IPS-NIHi11 (cell line): ENCODE results near the gene IFIT1.
"Not testable (repeated sequence)": the region's sequence is repeated elsewhere in the genome, so short reads cannot be mapped to it uniquely, and the experiment has no call there.

Experiments
- DNase-seq: peaks from one replicate; pipeline ENCODE4 v3.0.0; 2012; ENCODE audit warnings: mixed read lengths, low spot score

IFIT1 gene

DNA sequence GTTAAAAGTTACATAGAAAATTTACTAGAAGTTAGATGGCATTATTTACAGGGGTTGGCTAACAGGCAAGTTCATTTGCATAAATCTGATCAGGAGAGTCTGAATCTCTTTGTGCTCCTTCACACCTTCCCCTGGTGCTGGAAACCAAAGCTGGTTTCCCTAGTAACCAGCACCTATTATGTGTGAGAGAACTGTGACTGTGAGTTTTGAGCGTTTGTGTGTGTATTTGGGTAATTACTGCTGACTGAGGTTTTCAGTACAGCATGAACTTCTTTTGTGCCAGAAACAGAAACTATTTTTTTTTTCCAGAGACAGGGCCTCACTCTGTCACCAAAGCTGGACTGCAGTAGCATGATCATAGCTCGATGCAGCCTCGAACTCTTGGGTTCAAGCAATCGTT lies 24.9 kb upstream of the IFIT1 start:
- DNase-seq = no peak

DNA sequence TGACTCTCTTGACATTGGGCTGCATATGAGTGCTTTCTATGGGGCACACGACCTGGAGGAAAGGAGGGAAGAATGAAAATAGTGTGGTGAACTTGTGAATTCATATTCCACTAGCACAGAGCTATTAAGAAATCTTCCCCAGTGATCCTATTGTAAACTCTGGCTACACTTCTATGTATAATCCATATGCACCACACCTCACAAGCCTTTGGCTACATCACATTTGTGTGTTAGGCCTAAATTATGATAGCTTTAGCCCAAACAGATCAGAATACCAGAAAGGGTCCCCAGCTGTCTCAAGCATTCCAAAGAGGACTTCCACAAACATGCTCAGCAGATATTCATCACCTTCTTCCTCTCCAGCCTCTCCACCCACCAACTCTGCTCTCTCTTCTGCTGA lies 24.3 kb upstream of the IFIT1 start:
- no peak for DNase-seq

DNA sequence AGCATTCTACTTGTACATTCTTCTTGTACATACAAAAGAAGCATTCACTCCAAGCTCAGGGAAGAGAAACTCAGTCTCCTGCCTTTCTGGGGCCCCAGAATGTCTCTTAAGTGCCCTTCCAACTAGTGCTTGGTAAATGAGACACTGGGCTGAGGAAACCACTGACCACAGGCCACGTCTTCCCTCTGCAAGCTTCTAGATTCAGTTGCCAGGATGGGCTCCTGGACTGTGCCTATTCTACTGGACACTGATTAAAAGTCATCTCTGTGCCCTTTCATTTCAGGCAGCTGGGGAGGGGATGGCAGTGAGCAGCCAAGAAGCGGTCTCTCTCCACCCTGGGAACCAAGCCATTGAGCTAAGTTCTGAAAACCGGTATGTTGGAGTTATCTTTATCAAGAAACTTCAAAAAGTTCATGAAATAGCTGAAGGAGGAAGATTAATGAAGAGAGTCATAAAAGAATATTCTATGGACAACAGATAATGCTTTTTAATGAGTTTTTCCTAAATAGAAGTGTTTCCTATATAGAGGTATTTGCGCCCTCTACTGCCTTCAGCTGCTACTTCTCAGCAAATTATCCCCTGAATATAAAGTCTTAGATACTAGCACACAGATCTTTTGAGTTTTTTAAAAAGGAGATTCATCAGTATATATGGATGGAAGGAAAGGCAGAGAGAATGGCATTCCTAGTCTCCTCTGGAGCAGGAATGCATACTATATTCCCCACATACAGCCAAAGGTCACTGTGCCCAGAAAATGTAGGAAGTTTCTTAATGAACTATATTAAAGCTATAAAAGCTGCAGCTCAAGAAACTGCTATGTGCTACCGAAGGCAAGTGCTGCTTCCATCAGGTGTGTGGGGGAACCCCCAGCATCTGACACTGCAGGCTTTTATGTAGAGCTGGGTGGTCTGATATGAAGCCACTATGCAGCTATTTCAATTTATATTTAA lies 23.0 kb upstream of the IFIT1 start:
- DNase-seq = no peak

DNA sequence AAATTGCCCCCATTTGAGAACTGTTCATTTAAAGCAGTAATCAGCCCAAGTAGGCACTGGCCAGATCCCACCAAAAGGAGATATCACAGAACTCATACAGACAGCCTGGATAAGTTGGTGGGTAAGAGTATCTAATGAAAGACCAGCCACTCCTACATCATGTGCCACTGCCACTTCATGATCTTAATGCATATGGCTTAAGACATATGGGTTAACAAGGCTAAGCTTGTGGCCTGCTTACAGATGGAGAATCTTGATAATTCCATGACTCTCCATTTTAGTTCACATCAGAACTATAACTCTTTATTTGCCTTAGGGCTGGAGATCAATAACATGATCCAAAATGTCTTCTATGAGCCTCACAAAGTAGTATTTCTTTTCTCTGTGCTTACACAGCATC lies 21.3 kb upstream of the IFIT1 start:
- DNase-seq = no peak

DNA sequence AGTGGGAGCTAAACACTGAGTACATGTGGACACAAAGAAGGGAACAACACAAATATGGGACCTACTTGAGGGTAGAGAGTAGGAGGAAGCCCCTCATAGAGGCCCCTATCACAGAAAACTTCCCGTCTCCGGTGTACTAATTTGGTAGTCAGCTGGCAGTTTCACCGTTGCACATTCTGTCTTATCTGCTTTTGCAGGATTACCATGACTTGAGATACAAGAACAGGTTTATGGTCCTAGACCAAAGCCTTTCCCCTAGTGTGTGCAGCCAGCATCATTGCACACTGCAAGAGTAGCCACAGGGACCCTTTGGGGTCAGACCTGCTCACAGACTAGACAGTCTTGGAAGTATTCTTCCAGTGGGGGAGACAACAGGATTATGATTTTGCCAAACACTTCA lies 20.4 kb upstream of the IFIT1 start:
- no peak for DNase-seq

DNA sequence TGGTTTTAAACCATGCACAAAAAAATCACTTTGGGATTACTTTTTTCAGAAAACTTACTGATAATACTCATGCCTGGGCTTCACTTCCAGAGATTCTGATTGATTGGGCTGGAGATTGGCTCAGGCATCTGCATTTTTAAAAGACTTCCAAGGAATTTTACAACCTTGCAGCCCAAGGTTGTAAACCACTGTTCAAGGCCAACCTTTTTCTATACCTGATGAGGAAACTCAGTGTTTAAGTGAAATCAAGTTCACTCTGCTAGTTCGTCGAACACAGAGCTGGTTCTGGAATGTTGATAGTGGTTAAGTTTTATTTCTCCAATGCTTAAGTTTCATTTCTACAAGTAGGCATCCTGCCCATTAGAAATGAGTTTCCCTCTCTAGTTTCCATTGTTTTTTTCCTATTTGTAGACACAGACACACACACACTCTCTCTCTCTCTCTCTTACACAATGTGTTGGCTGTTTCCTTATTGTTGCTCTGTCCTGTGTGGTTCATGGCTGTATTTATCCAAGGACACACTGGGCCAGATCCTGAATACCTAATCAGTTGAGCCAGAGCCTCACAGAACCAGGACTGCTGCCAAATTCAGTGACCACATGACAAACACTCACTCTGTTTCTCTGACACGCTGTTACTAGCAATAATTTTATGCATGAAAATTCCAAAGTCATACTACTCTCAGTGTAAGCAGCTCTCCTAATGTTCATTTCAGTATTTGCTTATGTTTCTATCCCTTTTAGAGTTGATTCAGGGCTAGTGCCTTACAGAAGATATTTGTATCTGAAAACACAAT lies 18.3 kb upstream of the IFIT1 start:
- DNase-seq = no peak

DNA sequence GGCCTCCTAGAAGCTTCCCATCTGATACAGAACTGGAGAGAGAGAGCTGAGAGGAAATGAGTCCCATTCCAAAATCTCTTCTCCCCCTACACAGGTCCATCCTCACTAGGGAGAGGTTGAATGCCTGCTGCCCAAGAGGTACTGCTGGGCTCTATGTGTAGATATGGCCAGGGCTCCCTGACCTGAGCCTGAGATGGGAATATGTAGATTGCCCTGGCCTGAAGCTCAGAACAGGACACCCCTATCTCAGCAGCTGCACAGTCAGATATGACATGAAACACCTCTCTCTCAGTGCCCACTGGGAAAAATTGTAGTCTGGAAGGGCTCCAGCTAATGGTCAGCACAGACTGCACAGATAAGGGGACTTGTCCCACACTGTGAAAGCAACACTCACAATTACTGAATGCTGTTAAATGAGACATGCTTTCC lies 17.7 kb upstream of the IFIT1 start:
- no peak for DNase-seq

DNA sequence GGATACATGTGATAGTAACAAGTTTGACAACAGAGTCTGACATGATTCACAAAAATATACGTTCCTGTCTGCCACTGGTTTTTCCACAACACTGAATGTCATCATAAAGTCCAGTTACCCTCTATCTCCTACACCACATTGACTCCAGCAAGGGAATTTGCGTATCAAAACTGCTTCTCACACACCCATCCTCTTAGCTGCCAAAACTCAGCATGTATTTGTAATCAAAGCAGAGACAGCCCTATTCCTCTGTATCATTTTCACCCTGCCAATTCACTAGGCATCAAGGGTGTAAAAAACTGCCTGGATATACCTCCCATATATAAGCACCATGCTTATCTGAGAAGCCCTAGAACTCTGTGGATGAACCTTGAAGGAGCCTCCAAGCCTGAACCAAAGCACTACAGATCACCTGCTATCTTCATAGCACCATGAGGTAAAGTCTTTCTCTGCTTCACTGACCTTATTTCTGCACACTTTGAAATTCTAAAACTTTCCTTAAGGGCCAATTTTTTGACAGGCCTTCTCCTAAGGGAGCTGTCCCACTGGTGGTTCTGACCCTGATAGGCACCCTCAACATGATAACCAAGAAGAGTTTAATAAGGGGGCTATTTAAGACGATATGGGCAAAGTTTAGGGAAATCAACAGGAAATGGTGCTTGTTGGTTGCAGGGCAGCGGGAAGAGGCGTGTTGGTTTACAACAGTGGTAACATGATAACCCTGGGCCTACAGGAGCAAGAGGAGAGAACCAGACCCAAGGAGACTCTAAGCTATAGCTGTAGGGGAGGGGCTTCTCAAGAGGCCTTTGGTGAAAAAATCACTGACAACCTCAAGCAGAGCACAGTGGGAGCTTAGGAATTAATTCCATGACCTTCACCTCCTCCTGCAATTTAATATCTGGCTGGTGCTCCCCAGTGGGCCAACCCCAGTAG lies 14.5 kb upstream of the IFIT1 start, which contains the start of gene IFIT1B:
TSS of gene IFIT1B (plus strand) at position 352 of the 933 bp plus-strand sequence. CDS start at position 432, 80 bp downstream.
- DNase-seq = peak; percentile 41

DNA sequence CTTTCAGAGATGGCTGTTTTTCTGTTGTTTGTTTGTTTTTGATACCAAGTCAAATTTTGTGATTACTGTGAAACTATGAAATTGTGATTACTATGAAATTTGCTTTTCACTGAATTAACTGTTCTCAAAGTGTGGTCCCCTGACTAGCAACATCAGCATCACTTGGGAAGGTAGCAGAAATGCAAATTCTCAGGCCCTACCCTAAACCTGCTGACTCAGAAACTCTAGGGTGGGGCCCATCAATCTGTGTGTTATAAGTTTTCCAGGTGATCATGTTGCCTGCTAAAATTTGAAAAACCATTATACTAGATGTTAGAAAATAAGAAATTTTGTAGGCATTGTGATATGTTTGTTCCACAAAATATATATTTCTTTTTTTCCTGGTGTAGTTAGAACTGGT lies 13.3 kb upstream of the IFIT1 start:
- DNase-seq = no peak

DNA sequence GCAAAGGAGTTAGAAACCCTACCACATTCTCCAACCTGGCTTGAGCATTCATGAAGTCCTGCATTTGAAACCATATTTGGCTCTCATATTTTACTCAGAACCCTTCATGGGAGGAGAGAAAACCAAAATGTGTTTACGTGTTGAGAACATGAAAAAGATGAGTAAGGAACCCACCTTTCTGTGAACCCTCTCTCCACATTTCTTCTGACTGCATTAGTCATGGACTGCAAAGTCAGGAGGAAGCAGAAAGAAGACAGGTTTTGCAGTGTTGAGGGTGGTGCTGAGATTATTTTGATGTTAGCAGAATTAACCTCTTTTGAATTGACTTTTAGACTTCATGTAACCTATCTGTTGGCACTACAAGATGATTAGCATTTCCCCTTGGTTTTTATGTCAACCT lies 9.7 kb upstream of the IFIT1 start:
- no peak for DNase-seq

DNA sequence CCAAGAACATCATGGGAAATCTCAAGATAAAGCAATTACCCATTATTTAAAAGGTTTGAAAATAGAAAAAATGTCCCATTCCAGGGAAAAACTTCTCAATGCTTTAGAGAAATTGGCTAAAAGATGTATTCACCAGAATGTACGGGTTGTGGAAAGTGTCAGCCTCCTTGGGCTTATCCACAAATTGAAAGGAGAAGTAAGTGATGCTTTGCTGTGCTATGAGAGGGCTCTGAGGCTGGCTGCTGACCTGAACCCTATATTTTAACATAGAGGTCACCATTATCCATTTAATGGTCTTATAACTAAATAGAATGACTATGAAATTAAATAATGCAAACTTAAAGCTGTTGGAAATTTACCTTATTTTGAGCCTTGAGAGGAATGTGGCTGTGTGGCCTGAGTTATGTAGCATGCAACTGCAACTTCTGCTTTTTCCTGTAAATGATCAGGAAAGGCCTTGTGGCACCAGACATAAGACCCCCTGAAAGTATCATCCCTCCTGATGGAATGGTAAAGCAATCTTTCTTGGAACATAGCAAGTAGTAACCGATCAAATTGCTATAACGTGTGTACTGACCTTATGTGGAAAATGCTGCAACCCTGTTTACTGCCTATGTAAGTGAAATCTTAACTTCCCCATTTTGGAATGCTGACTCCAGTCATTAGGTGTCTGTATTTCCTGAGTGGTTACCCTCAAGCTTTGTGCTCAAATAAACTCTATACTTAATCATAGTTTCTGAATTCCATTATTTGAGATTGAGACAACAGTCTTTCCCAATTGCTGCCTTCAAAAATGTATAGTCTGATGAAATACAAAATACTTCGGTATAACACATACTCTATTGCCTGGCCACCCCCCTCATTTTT lies 7.7 kb upstream of the IFIT1 start:
- DNase-seq = no peak

DNA sequence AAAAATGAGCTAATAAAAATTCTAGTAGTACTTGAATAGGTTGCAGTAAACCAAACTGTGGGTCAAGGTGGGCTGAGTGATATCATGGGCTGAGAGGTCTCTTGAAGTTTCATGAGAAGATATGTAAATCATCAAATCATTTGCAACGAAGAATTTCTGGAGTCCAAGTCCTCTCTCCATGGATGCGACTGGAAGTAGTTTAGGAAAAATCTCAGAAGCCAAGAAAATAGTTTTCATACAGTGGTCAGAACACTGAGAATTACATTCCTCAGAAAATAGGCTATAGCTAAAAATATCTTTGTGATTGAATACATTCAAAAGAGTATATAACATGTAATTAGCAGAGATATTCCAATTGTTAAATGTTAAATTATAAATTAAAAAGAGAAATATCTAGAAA lies 3.6 kb upstream of the IFIT1 start:
- DNase-seq = no peak

DNA sequence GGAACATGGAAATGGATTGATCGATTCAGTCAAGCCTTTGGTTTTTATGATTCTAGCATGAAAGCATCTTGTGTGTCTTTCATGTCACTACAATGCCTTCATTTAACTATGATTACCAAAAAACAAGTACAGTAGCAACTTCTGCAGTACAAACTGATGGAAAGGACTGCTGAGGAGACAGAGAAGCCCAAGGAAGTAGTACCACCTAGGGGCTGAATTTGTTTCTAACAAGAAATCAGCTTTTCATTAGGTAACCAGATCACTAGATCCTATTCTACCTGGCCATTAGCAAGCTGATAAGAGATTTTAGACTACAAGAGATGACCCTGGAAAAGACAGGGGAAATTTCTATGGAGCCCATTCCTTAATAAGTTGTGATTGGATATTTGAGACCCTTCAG lies 3.2 kb upstream of the IFIT1 start:
- DNase-seq = no peak

DNA sequence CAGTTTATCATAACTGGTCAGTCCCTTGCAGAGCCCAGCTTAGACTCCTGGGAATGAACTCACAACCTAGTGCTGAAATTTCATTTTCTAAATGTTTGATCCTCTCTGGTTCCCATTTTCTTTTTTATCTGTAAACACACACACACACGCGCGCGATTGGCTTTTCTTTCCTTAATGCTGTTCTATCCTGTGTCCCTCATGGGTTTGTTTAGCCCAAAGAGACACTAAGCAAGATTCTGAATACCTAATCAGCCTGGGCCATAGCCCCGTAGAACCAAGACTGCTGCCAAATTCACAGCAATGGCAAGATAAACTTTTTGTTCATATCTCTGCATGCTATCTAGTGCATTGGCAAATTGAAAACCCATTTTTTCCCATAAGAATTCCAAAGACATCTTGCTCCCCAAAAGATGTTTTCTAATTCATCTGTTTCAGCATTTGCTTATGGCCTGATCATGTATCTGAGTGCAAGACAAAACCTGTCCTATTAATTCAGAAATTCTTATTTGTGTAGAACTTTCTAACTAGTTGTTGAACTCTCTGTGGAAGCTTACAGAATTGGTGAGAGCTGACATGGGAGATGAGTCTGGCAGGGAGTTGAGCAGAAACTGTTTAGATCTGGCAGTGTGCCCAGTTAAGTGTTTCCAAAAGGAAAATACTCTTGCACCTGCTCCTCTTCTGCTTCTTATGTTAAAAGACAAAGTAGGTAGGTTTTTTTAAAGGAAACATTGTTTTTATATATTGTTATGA lies 1.8 kb upstream of the IFIT1 start:
- DNase-seq = no peak

DNA sequence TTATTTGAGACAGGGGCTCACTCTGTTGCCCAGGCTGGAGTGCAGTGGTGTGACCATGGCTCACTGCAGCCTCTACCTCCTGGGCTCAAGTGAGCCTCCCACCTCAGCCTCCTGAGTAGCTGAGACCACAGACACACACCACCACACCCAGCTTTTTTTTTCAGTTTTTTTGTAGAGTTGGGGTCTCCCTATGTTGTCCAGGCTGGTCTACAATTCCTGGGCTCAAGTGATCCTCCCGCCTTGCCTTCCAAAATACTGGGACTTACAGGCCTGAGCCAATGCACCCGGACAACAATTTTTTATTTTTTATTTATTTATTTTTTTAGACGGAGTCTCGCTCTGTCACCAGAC lies 1.2 kb upstream of the IFIT1 start:
- DNase-seq = not testable (repeated sequence)

DNA sequence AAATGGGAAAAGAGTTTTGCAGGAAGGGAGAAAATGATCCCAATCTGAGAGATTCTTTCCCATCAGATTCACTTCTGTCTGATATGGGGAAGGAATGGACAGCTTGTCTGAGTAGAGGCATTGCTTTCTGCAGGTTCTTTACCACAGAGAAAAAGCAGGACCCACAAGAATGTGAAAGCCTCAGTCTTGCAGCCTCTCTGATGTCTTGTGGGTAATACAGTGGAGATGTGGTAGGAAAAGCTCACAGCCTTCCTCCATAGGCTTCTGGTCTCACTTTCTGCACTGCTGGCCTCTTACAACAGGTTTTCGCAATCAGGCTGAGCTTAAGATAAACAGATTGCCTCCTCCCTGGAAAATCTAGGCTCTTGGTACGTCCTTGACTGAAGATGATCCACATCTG lies 551 bp downstream of the IFIT1 start:
- DNase-seq = no peak

DNA sequence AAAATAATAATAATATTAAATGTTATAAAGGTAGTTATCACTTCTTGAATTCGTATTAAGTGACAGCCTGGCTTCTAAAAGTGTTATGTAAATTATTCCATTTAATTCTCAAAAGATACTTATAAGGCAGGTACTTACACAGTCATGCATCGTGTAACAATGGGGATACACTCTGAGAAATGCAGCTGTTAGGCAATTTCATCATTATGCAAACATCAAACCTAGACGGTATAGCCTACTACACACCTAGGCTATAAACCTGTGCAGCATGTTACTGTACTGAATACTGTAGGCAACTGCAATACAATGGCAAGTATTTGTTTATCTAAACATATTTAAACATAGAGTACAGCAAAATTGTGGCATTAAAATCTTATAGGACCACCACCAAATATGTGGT lies 1.5 kb downstream of the IFIT1 start:
- no peak for DNase-seq

DNA sequence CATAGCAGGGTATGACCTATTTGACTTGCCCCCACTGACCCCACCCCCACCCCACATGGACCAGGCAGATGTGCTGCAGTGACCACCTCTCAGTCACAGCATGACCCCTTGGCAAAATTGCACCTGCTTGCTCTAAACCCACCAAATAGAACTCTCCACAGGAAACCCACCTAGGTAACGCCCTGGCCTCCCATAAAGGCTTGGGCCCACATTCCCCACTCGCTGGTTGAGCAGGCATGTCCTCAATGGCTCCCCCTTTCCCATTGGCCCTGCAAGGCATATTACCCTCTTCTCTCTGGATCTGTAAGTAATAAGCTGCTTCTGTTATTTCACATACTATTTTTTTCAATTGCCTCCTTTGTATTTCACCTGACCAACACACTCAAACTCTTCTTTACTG lies 2.7 kb downstream of the IFIT1 start:
- no peak for DNase-seq

DNA sequence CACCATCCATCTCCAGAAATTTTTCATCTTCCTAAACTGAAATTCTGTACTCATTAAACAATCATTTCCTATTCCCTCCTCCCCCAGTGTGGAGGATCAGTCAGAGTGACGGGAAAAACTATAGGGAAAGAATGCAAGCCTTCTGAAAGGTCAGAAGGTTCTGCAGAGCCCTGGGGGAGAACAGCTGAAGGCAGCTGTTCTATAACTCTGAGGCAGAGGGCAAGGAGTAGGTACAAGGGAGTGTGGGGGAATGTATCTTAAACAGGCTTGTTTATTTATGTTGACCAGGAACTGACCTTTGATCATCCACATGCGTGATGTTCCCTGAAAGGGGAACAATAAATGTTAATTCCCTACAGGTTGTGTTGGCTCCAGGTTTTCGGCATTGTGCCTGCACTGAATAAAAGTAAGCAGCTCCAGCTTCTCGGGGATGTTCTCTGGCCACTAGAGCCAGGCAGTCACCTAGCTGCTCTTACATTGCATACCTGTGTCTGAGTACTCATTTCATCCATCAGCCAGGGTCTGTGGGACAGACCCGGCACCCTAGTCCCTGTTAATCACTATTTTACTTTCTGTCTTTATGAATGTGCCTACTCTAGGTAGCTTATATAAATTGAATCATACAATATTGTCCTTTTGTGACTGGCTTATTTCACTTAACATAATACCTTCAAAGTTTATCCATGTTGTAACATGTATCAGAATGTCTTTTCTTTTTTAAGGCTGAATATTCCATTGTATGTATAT lies 5.8 kb downstream of the IFIT1 start:
- DNase-seq = no peak

DNA sequence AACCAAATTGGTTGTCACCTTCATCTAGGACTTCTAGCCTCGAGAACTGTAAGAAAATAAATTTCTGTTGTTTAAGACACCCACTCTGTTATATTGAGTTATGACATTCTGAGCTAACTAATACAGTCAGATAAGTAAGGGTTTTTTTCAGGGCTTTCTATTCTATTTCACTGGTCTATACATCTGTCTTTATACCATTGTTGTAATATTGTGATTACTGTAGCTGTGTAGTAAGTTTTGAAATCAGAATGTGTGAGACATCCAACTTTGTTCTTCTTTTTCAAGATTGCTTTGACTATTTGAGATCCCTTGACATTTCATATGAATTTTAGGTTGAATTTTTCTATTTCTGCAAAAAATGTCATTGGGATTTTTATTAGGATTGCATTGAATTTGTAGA lies 7.5 kb downstream of the IFIT1 start:
- no peak for DNase-seq
